GM19351 (cell line): ENCODE results near the gene MUC6.

ENCODE experiments used
- ATAC-seq: cut with Tn5 transposase; IDR thresholded peaks from one replicate; pipeline ENCODE4 v1.9.1; 2021; ENCODE audit warnings: mild to moderate bottlenecking, moderate library complexity; ENCODE audit not compliant: unreplicated experiment

Gene MUC6

GRCh38 chr11:1073261-1073724, 36.8 kb upstream of the MUC6 start:
- no peak for ATAC-seq

GRCh38 chr11:1072821-1073231, 36.3 kb upstream of the MUC6 start:
- ATAC-seq = no peak

GRCh38 chr11:1072116-1072820, 35.8 kb upstream of the MUC6 start:
- ATAC-seq = no peak

- ATAC-seq = no peak
These were observed 35.1 kb upstream of the MUC6 start for GRCh38 chr11:1071571-1072115.

- no peak for ATAC-seq
These were observed 34.3 kb upstream of the MUC6 start for GRCh38 chr11:1070594-1071462.

- no peak for ATAC-seq
These were observed 33.2 kb upstream of the MUC6 start for GRCh38 chr11:1069740-1070139.

GRCh38 chr11:1067812-1068496, 31.4 kb upstream of the MUC6 start:
- no peak for ATAC-seq

- no peak for ATAC-seq
These were observed 27.6 kb upstream of the MUC6 start for GRCh38 chr11:1064167-1064566.

- ATAC-seq = no peak
These were observed 25.7 kb upstream of the MUC6 start for GRCh38 chr11:1062075-1062820.

- no peak for ATAC-seq
These were observed 24.5 kb upstream of the MUC6 start for GRCh38 chr11:1060852-1061616.

GRCh38 chr11:1060410-1060809, 23.9 kb upstream of the MUC6 start:
- no peak for ATAC-seq

GRCh38 chr11:1059759-1060158, 23.2 kb upstream of the MUC6 start:
- no peak for ATAC-seq

GRCh38 chr11:1057806-1058205, 21.3 kb upstream of the MUC6 start:
- no peak for ATAC-seq

- ATAC-seq = no peak
These were observed 19.7 kb upstream of the MUC6 start for GRCh38 chr11:1055990-1056771.

- no peak for ATAC-seq
These were observed 18.7 kb upstream of the MUC6 start for GRCh38 chr11:1055109-1055703.

GRCh38 chr11:1054143-1055108, 17.9 kb upstream of the MUC6 start:
- no peak for ATAC-seq

- ATAC-seq = no peak
These were observed 16.8 kb upstream of the MUC6 start for GRCh38 chr11:1053121-1053901.
